AG09309 (cell line): ENCODE data around the gene STMP1.

Source experiments
- DNase-seq: peaks from one replicate; pipeline ENCODE4 v3.0.0-alpha.2; 2010; ENCODE audit warnings: low read depth
- H3K4me3 ChIP-seq: 2 replicates; pipeline ENCODE4 v1.5.1; 2011; ENCODE audit warnings: mild to moderate bottlenecking, low read depth, low read length, moderate library complexity; ENCODE audit not compliant: control insufficient read depth
- TF ChIP-seq, protein P1 (sequence below): IDR thresholded peaks from 2 replicates; pipeline ENCODE4 v1.5.1; 2011; ENCODE audit warnings: mild to moderate bottlenecking, low read depth, low read length, inconsistent platforms; ENCODE audit not compliant: insufficient read depth, control insufficient read depth; ENCODE audit errors: missing control alignments

The STMP1 gene

DNA sequence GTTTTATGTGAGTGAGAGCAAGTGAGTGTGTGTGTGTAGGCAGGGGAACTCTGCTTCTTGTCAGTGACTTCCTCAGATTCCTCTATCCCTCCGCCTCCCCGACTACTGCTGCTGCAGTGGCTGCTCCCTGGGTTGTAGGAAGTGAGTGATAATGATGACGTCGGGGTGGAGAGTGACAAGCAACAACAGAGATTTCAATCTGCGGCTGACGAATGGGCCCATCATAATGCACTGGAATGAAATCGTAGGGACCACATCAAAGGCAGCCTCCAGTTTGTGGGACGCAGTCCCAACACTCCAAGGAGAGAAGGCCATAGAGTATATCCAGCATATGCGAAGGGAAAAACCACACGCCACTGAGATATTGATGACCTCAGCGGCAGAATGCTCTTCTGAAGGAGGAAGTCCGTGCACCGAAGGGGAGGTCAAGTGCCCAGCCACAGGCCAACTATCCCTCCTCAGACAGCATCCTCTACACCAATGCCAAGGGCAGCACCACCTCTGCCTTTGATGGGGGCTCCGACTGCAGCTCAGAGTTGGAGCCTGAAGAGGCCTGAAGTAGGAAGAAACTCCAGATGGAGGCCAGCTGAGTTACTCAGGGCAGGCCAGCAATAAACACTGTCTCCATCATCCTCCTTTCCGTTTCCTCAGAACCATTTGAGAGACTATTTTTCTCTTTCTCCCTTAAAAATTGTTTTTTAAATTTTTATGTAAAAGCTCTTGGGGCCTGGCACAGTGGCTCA, 11.3 kb upstream of the STMP1 start:
- no peak for DNase-seq
- TF ChIP-seq, protein P1, sequence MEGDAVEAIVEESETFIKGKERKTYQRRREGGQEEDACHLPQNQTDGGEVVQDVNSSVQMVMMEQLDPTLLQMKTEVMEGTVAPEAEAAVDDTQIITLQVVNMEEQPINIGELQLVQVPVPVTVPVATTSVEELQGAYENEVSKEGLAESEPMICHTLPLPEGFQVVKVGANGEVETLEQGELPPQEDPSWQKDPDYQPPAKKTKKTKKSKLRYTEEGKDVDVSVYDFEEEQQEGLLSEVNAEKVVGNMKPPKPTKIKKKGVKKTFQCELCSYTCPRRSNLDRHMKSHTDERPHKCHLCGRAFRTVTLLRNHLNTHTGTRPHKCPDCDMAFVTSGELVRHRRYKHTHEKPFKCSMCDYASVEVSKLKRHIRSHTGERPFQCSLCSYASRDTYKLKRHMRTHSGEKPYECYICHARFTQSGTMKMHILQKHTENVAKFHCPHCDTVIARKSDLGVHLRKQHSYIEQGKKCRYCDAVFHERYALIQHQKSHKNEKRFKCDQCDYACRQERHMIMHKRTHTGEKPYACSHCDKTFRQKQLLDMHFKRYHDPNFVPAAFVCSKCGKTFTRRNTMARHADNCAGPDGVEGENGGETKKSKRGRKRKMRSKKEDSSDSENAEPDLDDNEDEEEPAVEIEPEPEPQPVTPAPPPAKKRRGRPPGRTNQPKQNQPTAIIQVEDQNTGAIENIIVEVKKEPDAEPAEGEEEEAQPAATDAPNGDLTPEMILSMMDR: no peak
- H3K4me3 ChIP-seq: no peak overlapping the region

DNA sequence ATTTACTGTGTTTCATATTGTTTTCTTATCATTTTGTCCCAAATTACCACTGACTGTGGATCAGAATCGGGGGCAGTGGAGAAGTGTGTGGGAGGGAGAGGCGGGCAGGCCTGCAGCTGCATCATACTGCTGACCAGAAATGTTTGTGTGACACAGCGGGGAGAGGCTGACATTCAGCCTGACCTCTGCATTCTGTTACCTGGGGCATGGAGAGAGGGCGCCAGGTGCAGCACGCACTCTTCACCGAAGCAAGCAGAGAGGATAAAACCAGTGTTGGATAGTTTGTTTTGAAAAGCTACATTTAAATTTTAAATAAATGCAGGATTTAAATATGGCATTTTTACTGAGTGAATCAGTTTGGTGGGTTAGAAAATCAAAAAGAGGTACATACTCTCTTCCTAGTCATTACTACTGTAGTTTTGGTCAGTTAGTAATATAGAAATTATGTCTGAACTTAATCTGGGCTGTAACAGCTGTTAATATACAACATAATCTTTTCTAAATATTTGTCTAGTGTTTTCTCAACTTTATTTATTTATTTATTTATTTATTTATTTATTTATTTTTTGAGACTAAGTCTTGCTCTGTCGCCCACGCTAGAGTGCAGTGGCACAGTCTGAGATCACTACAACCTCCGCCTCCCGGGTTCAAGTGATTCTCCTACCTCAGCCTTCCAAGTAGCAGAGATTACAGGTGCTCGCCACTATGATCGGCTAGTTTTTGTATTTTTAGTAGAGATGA, 8.8 kb upstream of the STMP1 start:
- no peak overlapping the region for H3K4me3 ChIP-seq
- TF ChIP-seq, protein P1: no peak
- no peak for DNase-seq

DNA sequence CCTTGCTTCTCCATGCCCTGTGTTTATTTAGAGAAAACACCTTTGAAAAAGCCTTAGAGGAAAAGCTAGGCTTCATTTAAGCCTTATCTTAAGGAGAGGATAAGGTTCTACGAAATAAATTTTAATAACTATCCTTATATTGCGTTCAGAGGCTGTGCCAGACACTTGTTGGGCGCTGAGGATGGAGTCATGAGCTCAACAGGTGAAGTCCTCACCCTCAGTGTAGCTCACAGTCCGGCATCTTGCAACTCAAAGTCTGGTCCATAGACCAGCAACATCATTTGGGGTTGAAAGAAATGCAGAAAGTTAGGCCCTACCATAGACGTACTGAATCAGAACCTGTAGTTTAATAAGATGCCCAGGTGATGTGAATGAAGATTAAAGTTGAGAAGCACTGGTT, 3.8 kb upstream of the STMP1 start:
- no peak for DNase-seq
- H3K4me3 ChIP-seq: no peak overlapping the region
- TF ChIP-seq, protein P1: no peak

DNA sequence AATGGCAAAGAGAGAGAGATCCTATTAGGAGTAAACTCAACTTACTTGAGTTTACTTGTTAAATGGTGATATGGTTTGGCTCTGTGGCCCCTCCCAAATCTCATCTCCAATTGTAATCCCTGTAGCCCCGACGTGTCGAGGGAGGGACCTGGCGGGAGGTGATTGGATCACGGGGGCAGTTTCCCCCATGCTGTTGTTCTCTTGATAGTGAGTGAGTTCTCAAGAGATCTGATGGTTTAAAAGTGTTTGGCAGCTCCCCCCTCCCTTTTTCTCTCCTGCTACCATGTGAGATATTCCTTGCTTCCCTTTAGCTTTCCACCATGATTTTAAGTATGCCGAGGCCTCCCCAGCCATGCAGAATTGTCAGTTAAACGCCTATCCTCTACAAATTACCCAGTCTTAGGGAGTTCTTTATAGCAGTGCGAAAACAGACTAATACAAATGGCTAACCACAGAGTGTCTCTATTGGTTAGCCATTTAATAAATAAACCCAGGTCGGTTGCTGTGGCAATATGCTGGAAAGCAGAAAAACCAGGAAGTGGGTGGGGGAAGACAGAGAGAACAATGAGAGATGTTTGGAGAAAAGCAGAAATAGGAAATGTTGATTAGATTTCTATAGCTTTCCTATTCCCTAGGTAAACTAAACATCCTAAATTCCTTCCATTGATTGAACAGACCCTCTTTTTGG, 3.0 kb upstream of the STMP1 start:
- TF ChIP-seq, protein P1: no peak
- H3K4me3 ChIP-seq: no peak overlapping the region
- no peak for DNase-seq

DNA sequence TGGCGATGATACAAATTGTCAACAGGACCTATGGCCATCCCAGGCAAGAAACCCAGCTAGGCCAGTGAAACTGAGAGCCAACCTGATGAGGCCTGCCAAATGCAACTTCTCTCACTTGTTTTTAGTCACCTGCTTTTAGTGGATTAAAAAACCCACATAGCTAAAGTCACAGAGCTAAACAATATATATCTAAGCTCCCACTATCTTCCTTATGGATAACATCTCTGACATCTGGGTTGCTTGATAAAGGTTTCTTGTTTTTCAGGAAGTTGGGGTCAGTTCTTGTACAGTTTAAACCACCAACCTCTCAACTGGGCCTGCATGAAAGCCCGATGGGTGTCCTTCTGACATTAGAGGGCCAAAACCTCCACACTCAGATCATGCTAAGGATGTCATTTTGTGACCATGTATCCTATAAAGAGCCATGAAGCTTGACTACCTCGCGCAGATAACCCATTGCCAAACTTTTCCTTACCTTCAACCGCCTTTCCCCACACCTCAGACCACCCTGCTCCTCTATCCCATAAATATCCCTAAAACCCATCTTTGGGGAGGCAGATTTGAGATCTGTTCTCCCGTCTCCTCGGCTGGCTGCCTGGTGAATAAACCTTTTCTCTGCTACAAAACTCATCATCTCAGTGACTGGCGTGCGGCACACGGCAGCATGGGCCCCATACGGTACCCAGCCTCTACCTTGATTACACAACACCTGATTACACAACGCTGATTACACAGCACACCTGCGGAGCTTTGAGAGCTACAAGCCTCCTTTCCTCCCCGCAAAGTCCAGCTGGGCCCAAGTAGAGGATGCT, 797 bp upstream of the STMP1 start:
- no peak for DNase-seq
- H3K4me3 ChIP-seq: peak overlapping the region; percentile 82
- TF ChIP-seq, protein P1: no peak

DNA sequence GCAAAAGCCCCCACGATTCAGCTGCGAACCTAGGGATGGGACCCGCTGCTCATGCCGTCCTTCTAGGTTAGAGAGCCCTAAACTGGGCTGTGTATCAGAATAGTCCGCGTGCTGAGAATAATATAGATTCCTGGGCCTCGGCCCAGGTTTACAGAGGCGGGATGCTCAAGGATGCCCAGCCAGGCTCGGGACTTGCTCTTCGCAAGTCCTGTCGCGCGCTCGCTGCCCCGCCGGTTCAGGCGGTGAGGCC, 266 bp upstream of the STMP1 start:
- H3K4me3 ChIP-seq: peak overlapping the region; percentile 82
- DNase-seq: no peak
- TF ChIP-seq, protein P1: no peak
